Measurements from ENCODE around the gene TRIM17.

DNA sequence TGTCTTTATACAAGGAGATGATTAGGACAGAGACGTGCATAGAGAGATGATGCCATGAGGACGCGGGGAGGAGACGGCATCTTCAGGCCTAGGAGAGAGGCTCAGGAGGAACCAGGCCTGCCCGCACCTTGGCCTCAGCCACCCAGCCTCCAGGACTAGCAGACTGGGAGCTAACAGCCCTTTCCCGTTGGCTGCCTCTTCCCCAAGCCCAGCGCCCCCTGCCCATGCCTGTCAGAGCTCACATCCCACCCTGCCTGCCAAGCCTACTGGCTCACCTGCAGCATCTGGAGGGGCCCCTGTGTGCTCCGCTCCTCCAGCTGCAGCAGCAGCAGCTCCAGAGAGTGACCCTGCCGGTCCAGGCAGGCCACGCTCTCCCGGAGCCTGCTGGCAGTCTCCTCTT lies 6.0 kb downstream of the TRIM17 start:
- TF ChIP-seq, protein P1, sequence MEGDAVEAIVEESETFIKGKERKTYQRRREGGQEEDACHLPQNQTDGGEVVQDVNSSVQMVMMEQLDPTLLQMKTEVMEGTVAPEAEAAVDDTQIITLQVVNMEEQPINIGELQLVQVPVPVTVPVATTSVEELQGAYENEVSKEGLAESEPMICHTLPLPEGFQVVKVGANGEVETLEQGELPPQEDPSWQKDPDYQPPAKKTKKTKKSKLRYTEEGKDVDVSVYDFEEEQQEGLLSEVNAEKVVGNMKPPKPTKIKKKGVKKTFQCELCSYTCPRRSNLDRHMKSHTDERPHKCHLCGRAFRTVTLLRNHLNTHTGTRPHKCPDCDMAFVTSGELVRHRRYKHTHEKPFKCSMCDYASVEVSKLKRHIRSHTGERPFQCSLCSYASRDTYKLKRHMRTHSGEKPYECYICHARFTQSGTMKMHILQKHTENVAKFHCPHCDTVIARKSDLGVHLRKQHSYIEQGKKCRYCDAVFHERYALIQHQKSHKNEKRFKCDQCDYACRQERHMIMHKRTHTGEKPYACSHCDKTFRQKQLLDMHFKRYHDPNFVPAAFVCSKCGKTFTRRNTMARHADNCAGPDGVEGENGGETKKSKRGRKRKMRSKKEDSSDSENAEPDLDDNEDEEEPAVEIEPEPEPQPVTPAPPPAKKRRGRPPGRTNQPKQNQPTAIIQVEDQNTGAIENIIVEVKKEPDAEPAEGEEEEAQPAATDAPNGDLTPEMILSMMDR (optimal IDR thresholded peaks at IDR 0.05 in 1 of 3, IDR thresholded peaks at IDR 0.05 in 1 of 3, conservative IDR thresholded peaks at IDR 0.05 in 1 of 3; ENCODE audit: extremely low read depth in 1 of 3, insufficient read depth in 2 of 3, low read length in 3 of 3) = no peak
- no peak for TF ChIP-seq EZH2 (IDR thresholded peaks at IDR 0.05; ENCODE audit: low read length)
